Endothelial cell of umbilical vein (primary cell): Measurements from ENCODE around the gene KCNG2.

Experiments
- EZH2 ChIP-seq: IDR thresholded peaks from 2 replicates; pipeline ENCODE4 v1.6.1; 2012; ENCODE audit warnings: borderline replicate concordance, low read depth, mild to moderate bottlenecking, moderate library complexity, low read length, inconsistent platforms; ENCODE audit not compliant: severe bottlenecking
- MAX ChIP-seq: IDR thresholded peaks from 2 replicates; pipeline ENCODE4 v1.6.1; 2011; ENCODE audit not compliant: insufficient read depth, insufficient read length
- MYC ChIP-seq: IDR thresholded peaks from one replicate; pipeline ENCODE4 v1.6.1; 2011; ENCODE audit warnings: mild to moderate bottlenecking, low read depth, low read length
- POLR2A ChIP-seq: IDR thresholded peaks from 2 replicates; pipeline ENCODE4 v1.6.1; 2012; ENCODE audit warnings: low read depth, mild to moderate bottlenecking, control low read depth, low read length
- POLR2AphosphoS5 ChIP-seq: IDR thresholded peaks from 2 replicates; pipeline ENCODE4 v1.6.1; 2012; ENCODE audit warnings: low read depth, mild to moderate bottlenecking, control low read depth, low read length, moderate library complexity; ENCODE audit not compliant: insufficient read depth
- TF ChIP-seq, protein P1 (sequence below), 2 donors: IDR thresholded peaks; 1 replicate in 1 of 2; 2 replicates in 1 of 2; pipeline ENCODE4 v1.5.1; 2011; ENCODE audit warnings: low read length in 2 of 2, mild to moderate bottlenecking in 2 of 2, moderate library complexity in 2 of 2, control low read depth in 1 of 2, inconsistent platforms in 1 of 2, low read depth in 1 of 2; ENCODE audit not compliant: insufficient read depth in 1 of 2; ENCODE audit errors: extremely low read depth in 1 of 2

DNA sequence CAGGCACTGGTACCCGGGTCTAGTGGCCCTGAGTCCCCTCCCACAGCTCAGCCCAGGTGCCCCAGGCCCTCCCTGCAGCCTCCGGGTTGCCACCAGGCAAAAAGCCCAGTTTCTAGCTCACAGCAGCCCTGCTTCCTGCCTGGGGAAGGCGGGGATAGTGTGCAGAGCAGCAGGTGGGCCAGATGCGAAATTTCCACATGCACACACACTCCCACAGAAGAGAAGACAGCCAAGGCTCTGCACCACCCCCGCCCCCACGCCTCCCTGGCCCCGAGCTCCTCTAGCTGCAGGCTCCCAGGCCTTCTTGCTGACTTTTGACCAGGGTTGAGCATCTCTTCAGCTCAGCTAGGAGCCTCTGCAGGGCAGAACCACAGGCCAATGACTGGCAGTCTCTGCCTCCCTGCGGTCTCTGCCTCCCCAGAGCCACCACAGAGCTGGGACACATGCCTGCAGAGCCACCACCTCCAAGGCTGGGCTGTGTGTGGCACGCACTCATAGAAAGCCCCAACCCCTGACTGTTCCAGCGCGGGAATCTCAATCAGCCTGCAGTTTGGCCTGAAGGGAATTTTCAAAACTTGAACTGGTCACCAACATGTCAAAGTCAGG is 146.5 kb downstream of the KCNG2 start:
- TF ChIP-seq, protein P1, sequence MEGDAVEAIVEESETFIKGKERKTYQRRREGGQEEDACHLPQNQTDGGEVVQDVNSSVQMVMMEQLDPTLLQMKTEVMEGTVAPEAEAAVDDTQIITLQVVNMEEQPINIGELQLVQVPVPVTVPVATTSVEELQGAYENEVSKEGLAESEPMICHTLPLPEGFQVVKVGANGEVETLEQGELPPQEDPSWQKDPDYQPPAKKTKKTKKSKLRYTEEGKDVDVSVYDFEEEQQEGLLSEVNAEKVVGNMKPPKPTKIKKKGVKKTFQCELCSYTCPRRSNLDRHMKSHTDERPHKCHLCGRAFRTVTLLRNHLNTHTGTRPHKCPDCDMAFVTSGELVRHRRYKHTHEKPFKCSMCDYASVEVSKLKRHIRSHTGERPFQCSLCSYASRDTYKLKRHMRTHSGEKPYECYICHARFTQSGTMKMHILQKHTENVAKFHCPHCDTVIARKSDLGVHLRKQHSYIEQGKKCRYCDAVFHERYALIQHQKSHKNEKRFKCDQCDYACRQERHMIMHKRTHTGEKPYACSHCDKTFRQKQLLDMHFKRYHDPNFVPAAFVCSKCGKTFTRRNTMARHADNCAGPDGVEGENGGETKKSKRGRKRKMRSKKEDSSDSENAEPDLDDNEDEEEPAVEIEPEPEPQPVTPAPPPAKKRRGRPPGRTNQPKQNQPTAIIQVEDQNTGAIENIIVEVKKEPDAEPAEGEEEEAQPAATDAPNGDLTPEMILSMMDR (IDR thresholded peaks at IDR 0.05; ENCODE audit: extremely low read depth in 1 of 2, insufficient read depth in 1 of 2, low read depth in 1 of 2, low read length in 2 of 2): no peak
- TF ChIP-seq POLR2AphosphoS5 (no peak), EZH2 (no peak), POLR2A (no peak), MYC (no peak), MAX (no peak)
